Activated CD4-positive, alpha-beta memory T cell treated with anti-CD3 and anti-CD28 coated beads, Interleukin-2, amount 10 ng/mL, durations not matched to agents 7 days and 5 days (primary cell): ENCODE data around the gene LRRC4B. TPM values are rescaled to one million over a fixed set of nuclear protein-coding genes. Genes with fewer than 3 reads are reported as not detected.
"Not testable (repeated sequence)": the region's sequence is repeated elsewhere in the genome, so short reads cannot be mapped to it uniquely, and the experiment has no call there.

Experiments
- CTCF ChIA-PET: fragments of 350-600 bp; sonication (Branson Sonifier 250); formaldehyde crosslinking; loops from one replicate; lab custom pipeline; 2021; ENCODE audit warnings: antibody characterized with exemption, inconsistent platforms; lab: Charles Lee
- POLR2A ChIA-PET: fragments of 350-600 bp; sonication (Branson Sonifier 250); formaldehyde crosslinking; loops from one replicate; lab custom pipeline; 2021; ENCODE audit warnings: antibody characterized with exemption; lab: Charles Lee
- DNase-seq: peaks from one replicate; pipeline ENCODE4 v3.0.0-alpha.2; 2020
- H3K27ac Mint-ChIP-seq: one replicate; pipeline ENCODE4 v1.8.0; 2021; ENCODE audit warnings: mild to moderate bottlenecking, mixed read lengths
- H3K27me3 Mint-ChIP-seq: one replicate; pipeline ENCODE4 v1.8.0; 2021; ENCODE audit warnings: mixed read lengths
- H3K36me3 Mint-ChIP-seq: one replicate; pipeline ENCODE4 v1.8.0; 2021; ENCODE audit warnings: low read depth, mixed read lengths
- H3K4me1 Mint-ChIP-seq: one replicate; pipeline ENCODE4 v1.8.0; 2021; ENCODE audit warnings: mixed read lengths
- H3K4me3 Mint-ChIP-seq: one replicate; pipeline ENCODE4 v1.8.0; 2021; ENCODE audit warnings: mild to moderate bottlenecking, mixed read lengths
- H3K9me3 Mint-ChIP-seq: one replicate; pipeline ENCODE4 v1.8.0; 2021; ENCODE audit warnings: mixed read lengths
- total RNA-seq, 2 experiments: library from RNA; stranded (reverse); gene quantifications; one replicate each; pipeline ENCODE4 v1.2.3, GENCODE V29; 2021

Gene LRRC4B
- total RNA-seq, 2 experiments from 2014 or later: not detected

- Mint-ChIP-seq H3K27ac (peak overlapping the region; percentile 89), H3K27me3 (no peaks in the 10 kb centered on the region), H3K4me3 (peak overlapping the region; percentile 98), H3K9me3 (no peaks in the 10 kb centered on the region), H3K36me3 (peaks cover 30% of the 10 kb centered on the region), H3K4me1 (peaks cover 23% of the 10 kb centered on the region)
- ChIA-PET POLR2A (interaction anchor here (1.2 kb wide), 1 partner anchor 34 kb away, joined by 4 read pairs; the partner anchor contains the start of gene JOSD2), CTCF (no interaction called here)
- DNase-seq: no peak
Measured at GRCh38 chr19:50476907-50477238, 91.4 kb downstream of the LRRC4B start.

GRCh38 chr19:50476224-50476906 is 91.9 kb downstream of the LRRC4B start, which contains the start of the genes EMC10 and GARIN5A:
Gene EMC10 (plus strand): TSS chr19:50476507. CDS start chr19:50476545, 38 bp downstream.
Gene GARIN5A (minus strand): TSS chr19:50476848. CDS start chr19:50476388, 460 bp downstream.
- ChIA-PET CTCF (no interaction called here), POLR2A (interaction anchor here (1.2 kb wide), 1 partner anchor 35 kb away, joined by 4 read pairs; the partner anchor contains the start of gene JOSD2)
- Mint-ChIP-seq H3K27me3 (no peaks in the 10 kb centered on the region), H3K4me3 (peak within 1 kb of the TSS; percentile 98), H3K36me3 (peaks cover 29% of the 10 kb centered on the region), H3K27ac (peak within 1 kb of the TSS; percentile 89), H3K4me1 (peaks cover 23% of the 10 kb centered on the region), H3K9me3 (no peaks in the 10 kb centered on the region)
- peak; percentile 95 for DNase-seq

- no peak for DNase-seq
- POLR2A ChIA-PET: interaction anchor here (0.6 to 1.1 kb wide), 2 partner anchors 11 to 36 kb away, joined by 3 read pairs; partner anchors contain the start of gene JOSD2
- peaks cover 23% of the 10 kb centered on the region for H3K36me3 Mint-ChIP-seq
- H3K4me3 Mint-ChIP-seq: peak overlapping the region; percentile 98
- H3K27me3 Mint-ChIP-seq: no peaks in the 10 kb centered on the region
- peaks cover 23% of the 10 kb centered on the region for H3K4me1 Mint-ChIP-seq
- CTCF ChIA-PET: no interaction called here
- H3K27ac Mint-ChIP-seq: peak overlapping the region; percentile 89
- no peaks in the 10 kb centered on the region for H3K9me3 Mint-ChIP-seq
Measured at GRCh38 chr19:50475736-50476223, 92.5 kb downstream of the LRRC4B start.

GRCh38 chr19:50475101-50475568 is 93.1 kb downstream of the LRRC4B start:
- no peaks in the 10 kb centered on the region for H3K9me3 Mint-ChIP-seq
- no peaks in the 10 kb centered on the region for H3K27me3 Mint-ChIP-seq
- peaks cover 23% of the 10 kb centered on the region for H3K4me1 Mint-ChIP-seq
- ChIA-PET POLR2A (interaction anchor here (0.6 to 1.1 kb wide), 2 partner anchors 12 to 37 kb away, joined by 3 read pairs; partner anchors contain the start of gene JOSD2), CTCF (interaction anchor here (2.1 kb wide), 1 partner anchor 14 kb away, joined by 8 read pairs; no protein-coding TSS in a partner anchor)
- DNase-seq: no peak
- peaks cover 21% of the 10 kb centered on the region for H3K36me3 Mint-ChIP-seq
- H3K27ac Mint-ChIP-seq: no peak overlapping the region
- peak overlapping the region; percentile 63 for H3K4me3 Mint-ChIP-seq

GRCh38 chr19:50473336-50473735 is 94.9 kb downstream of the LRRC4B start:
- peaks cover 19% of the 10 kb centered on the region for H3K4me1 Mint-ChIP-seq
- CTCF ChIA-PET: interaction anchor here (0.6 to 2.1 kb wide), 4 partner anchors 12 to 104 kb away, joined by 3 to 8 read pairs (median 4); no protein-coding TSS in a partner anchor
- peaks cover 13% of the 10 kb centered on the region for H3K36me3 Mint-ChIP-seq
- not testable (repeated sequence) for DNase-seq, H3K27ac Mint-ChIP-seq, H3K27me3 Mint-ChIP-seq, H3K9me3 Mint-ChIP-seq, H3K4me3 Mint-ChIP-seq
- POLR2A ChIA-PET: interaction anchor here (0.8 kb wide), 1 partner anchor 12 kb away, joined by 3 read pairs; no protein-coding TSS in a partner anchor

- no peaks in the 10 kb centered on the region for H3K4me1 Mint-ChIP-seq
- no peaks in the 10 kb centered on the region for H3K36me3 Mint-ChIP-seq
- H3K27me3 Mint-ChIP-seq: no peaks in the 10 kb centered on the region
- H3K4me3 Mint-ChIP-seq: no peak overlapping the region
- no peak overlapping the region for H3K27ac Mint-ChIP-seq
- ChIA-PET POLR2A (no interaction called here), CTCF (interaction anchor here (0.6 kb wide), 1 partner anchor 1188 kb away, joined by 3 read pairs; no protein-coding TSS in a partner anchor)
- H3K9me3 Mint-ChIP-seq: no peaks in the 10 kb centered on the region
- DNase-seq: no peak
Measured at GRCh38 chr19:50468818-50469217, 99.4 kb downstream of the LRRC4B start.

GRCh38 chr19:50467566-50467965 is 100.7 kb downstream of the LRRC4B start:
- DNase-seq: no peak
- H3K27me3 Mint-ChIP-seq: peaks cover 3% of the 10 kb centered on the region
- H3K4me3 Mint-ChIP-seq: no peak overlapping the region
- ChIA-PET CTCF (no interaction called here), POLR2A (no interaction called here)
- H3K27ac Mint-ChIP-seq: no peak overlapping the region
- no peaks in the 10 kb centered on the region for H3K4me1 Mint-ChIP-seq
- no peaks in the 10 kb centered on the region for H3K9me3 Mint-ChIP-seq
- H3K36me3 Mint-ChIP-seq: no peaks in the 10 kb centered on the region

Other genes starting within 250 kb of the LRRC4B start
- 1 to 10 TPM; 4.2 to 4.3 TPM for gene KCNC3, start 239.1 kb downstream of the LRRC4B start, total RNA-seq
- 1 to 10 TPM; 3.2 to 3.9 TPM for gene NAPSA, start 202.8 kb downstream of the LRRC4B start, total RNA-seq
- gene NR1H2, start 192.0 kb downstream of the LRRC4B start, total RNA-seq: 10 to 100 TPM; 79.7 to 86.2 TPM
- 100 to 1,000 TPM; 117 to 119 TPM for gene POLD1, start 184.1 kb downstream of the LRRC4B start, total RNA-seq
- gene SPIB, start 149.5 kb downstream of the LRRC4B start, total RNA-seq: under 1 TPM in 1 of 2 experiments, not detected in 1; 0.18 TPM
- gene MYBPC2, start 135.5 kb downstream of the LRRC4B start, total RNA-seq: under 1 TPM; 0.28 to 0.33 TPM
- gene EMC10, start 91.9 kb downstream of the LRRC4B start, total RNA-seq: 10 to 100 TPM; 56.3 to 57.2 TPM
- gene GARIN5A, start 91.6 kb downstream of the LRRC4B start, total RNA-seq: under 1 TPM in 1 of 2 experiments, not detected in 1; 0.33 TPM
- 10 to 100 TPM; 44.7 to 51.4 TPM for gene JOSD2, start 57.2 kb downstream of the LRRC4B start, total RNA-seq
- not detected for gene ASPDH, start 54.5 kb downstream of the LRRC4B start, total RNA-seq
- gene SYT3, start 71.4 kb upstream of the LRRC4B start, total RNA-seq: not detected
- gene C19orf81, start 81.0 kb upstream of the LRRC4B start, total RNA-seq: not detected
- not detected for gene SHANK1, start 151.4 kb upstream of the LRRC4B start, total RNA-seq
- gene CLEC11A, start 154.9 kb upstream of the LRRC4B start, total RNA-seq: under 1 TPM; 0.43 to 0.65 TPM
- not detected for gene GPR32, start 202.0 kb upstream of the LRRC4B start, total RNA-seq
- gene ACP4, start 222.0 kb upstream of the LRRC4B start, total RNA-seq: not detected